Gastroesophageal sphincter (tissue), 3 donors: ENCODE data around the gene SMC6.

Experiments
- CTCF ChIP-seq, 4 experiments: fragments of 200-600 bp in 2 of 4; fragments of 450-650 bp in 2 of 4; sonication (generic) in 1 of 4; IDR thresholded peaks; one replicate each; pipeline ENCODE4 v1.5.1; 2017 to 2019; ENCODE audit warnings: antibody characterized with exemption in 4 of 4, mild to moderate bottlenecking in 2 of 4, moderate library complexity in 2 of 4
- EP300 ChIP-seq: sonication (generic); formaldehyde crosslinking; IDR thresholded peaks from one replicate; pipeline ENCODE4 v1.6.1; 2017; ENCODE audit warnings: antibody characterized with exemption, mild to moderate bottlenecking

GRCh38 chr2:17634997-17635396 is 118.6 kb downstream of the SMC6 start:
- TF ChIP-seq CTCF (IDR thresholded peaks at IDR 0.05) (no peak), EP300 (no peak)
